Astrocyte (in vitro differentiated cells and primary cell): ENCODE measurements around the gene NTM.

Experiments used
- CTCF ChIP-seq: IDR thresholded peaks from 2 replicates; pipeline ENCODE4 v1.5.1; 2011; ENCODE audit warnings: low read depth, mild to moderate bottlenecking, inconsistent platforms, low read length, moderate library complexity; ENCODE audit not compliant: insufficient read depth
- EZH2 ChIP-seq: IDR thresholded peaks from 2 replicates; pipeline ENCODE4 v1.6.1; 2012; ENCODE audit warnings: mild to moderate bottlenecking, low read length, inconsistent platforms; ENCODE audit not compliant: insufficient read depth

DNA sequence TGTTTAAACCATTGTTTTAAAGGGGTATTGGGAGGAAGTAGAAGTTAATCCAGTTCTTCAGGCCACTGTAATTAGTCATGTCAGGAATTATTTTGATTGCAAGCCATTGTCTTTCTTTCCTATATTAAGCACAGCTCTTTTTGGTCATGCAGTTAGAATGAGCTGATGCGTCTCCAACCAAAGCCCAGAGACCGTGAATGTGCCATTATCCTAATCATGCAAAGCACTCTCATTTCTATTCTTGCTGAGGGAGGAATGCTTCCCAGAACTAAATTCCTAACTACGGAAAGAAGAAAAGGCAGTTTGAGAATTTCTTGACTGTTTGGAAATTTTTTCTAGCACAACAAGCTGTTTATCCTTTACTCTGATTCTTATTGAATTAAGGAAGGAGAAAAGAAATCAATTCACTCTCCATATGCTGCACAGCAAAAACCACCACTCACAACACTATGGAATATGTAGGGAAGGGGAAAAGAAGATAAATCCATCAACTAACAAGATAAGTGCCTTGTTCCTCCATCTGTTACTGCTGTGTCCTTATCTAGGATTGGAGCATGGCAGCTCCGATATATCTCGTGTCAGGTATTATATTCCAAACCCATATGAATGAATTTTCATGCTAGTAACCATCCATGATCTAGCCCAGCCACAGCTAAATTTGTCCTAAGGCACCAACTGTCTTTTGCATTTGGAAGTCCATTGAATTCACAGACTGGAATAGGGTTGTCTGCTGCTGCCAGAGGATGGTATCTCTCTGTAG is 70.8 kb downstream of the NTM start:
- TF ChIP-seq CTCF (no peak), EZH2 (no peak)
